Measurements from ENCODE around the gene AKT1S1.

The AKT1S1 gene

DNA sequence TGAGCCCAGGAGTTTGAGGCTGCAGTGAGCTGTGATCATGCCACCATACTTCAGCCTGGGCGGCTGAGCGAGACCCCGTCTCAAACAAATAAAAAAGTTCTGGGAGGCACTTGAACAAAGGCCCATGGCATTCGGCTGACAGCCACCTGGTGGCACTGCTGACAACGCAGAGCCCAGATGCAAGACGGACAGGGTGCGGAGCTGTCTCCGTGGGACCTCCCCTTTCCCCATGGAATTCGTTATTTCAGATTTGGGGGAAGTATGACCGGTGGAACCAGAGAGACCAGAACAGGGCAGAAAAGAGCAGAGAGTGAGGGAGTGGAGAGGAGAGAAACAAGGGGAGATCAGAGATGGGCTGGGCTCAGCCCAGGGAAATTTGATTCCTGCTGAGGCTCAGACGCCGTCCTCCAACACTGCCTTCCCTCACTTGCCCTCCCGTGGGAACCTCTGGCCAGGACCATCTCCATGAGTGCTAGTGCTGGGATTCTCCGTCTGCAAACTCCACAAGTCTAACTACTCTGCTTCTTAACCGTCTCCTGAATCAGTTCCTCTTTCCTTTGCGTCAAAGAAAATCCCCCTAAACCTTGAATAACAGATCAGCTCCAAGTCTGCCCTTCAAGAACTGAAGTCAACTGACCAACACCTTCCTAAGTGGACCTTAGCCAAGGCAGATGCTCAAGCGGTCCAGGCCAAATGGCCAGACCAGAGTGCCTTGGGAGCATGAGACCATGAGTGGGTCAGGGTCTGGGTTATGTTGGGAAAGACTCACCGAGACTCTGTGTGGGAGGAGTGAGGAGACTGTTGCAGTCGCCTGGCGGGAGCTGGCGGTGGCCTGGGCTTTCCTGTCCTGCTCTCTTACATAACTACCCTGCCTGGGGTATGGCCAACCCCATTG lies 39.9 kb upstream of the AKT1S1 start:
- no peaks in the 10 kb centered on the region for H3K27me3 ChIP-seq (ENCODE audit: low read depth, low read length)
- H3K27ac ChIP-seq (ENCODE audit: low read length) = no peak overlapping the region
- H3K36me3 ChIP-seq (ENCODE audit: control insufficient read depth in 1 of 2, insufficient read depth in 2 of 2, low read length in 2 of 2) = peaks cover 0 to 46% of the 10 kb centered on the region in 2 donors
- peaks cover 0 to 4% of the 10 kb centered on the region in 2 donors for H3K4me1 ChIP-seq (ENCODE audit: control insufficient read depth in 1 of 2, insufficient read depth in 2 of 2, low read length in 2 of 2)
- H3K9me3 ChIP-seq (ENCODE audit: control insufficient read depth in 1 of 2, low read length in 2 of 2) = no peaks in the 10 kb centered on the region
- H3K4me3 ChIP-seq (ENCODE audit: low read depth in 1 of 2, low read length in 2 of 2) = no peak overlapping the region

DNA sequence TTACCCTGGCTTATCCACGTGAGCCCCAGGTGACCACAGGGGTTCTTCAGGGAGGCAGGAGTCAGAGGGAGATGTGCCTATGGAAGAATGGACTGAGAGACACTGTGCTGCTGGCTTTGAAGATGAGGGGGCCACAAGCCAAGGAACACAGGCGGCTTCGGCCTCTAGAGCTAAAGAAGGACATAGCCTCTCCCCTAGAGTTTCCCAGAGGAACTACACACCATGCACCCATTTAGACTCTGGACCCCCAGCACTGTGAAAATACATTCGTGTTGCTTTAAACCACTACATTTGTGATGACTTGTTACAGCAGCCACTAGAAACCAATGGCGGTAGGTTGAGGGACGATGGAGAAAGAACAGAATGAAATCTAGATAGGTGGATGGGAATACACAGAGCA lies 38.1 kb upstream of the AKT1S1 start:
- no peaks in the 10 kb centered on the region for H3K9me3 ChIP-seq (ENCODE audit: control insufficient read depth in 1 of 2, low read length in 2 of 2)
- peaks cover 3 to 13% of the 10 kb centered on the region in 2 donors for H3K4me1 ChIP-seq (ENCODE audit: control insufficient read depth in 1 of 2, insufficient read depth in 2 of 2, low read length in 2 of 2)
- no peak overlapping the region for H3K4me3 ChIP-seq (ENCODE audit: low read depth in 1 of 2, low read length in 2 of 2)
- no peaks in the 10 kb centered on the region for H3K27me3 ChIP-seq (ENCODE audit: low read depth, low read length)
- H3K27ac ChIP-seq (ENCODE audit: low read length) = no peak overlapping the region
- peaks cover 0 to 32% of the 10 kb centered on the region in 2 donors for H3K36me3 ChIP-seq (ENCODE audit: control insufficient read depth in 1 of 2, insufficient read depth in 2 of 2, low read length in 2 of 2)

- Histone ChIP-seq H3K27me3 (ENCODE audit: low read depth, low read length) (no peaks in the 10 kb centered on the region), H3K9me3 (ENCODE audit: control insufficient read depth in 1 of 2, low read length in 2 of 2) (no peaks in the 10 kb centered on the region), H3K27ac (ENCODE audit: low read length) (no peak overlapping the region), H3K36me3 (ENCODE audit: control insufficient read depth in 1 of 2, insufficient read depth in 2 of 2, low read length in 2 of 2) (peaks cover 3 to 43% of the 10 kb centered on the region in 2 donors), H3K4me1 (ENCODE audit: control insufficient read depth in 1 of 2, insufficient read depth in 2 of 2, low read length in 2 of 2) (peaks cover 3 to 13% of the 10 kb centered on the region in 2 donors), H3K4me3 (ENCODE audit: low read depth in 1 of 2, low read length in 2 of 2) (no peak overlapping the region)
Measured at GRCh38 chr19:49913720-49914119, 36.6 kb upstream of the AKT1S1 start.

DNA sequence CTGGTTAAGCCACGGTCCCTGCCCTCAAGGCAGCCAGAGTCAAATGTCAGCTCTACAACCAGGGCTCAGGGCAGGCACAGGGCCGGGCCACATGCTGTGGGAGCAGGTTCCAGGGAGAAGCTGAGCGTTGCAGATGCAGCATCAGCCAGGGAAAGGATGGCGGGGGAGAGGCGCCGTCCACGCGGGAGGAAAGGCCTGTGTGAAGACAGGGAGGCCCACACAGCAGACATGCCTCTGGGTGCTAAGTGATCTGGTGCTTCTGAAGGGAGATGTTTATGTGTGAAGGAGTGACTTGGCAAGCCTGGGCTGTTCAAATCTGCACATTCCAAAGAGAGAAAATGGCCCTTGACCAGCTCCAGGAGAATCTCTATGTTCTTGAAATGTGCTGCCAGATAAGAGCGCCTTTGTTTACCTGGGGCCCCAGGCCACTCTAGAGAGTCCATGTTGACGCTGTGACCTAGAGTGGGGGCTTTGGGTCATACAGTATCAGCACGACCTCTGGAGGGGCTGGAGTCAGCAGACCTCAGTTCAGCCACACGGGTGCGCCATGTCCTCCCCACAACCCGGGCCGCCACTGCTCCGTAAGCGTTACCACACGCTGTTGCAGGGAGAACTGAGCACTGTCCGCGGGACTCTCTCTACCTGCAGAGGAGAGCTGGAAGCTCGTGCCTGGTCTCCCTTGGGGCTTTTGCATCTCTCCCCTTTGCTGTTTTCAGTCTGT lies 36.0 kb upstream of the AKT1S1 start:
- H3K36me3 ChIP-seq (ENCODE audit: control insufficient read depth in 1 of 2, insufficient read depth in 2 of 2, low read length in 2 of 2) = peaks cover 3 to 45% of the 10 kb centered on the region in 2 donors
- peaks cover 3 to 13% of the 10 kb centered on the region in 2 donors for H3K4me1 ChIP-seq (ENCODE audit: control insufficient read depth in 1 of 2, insufficient read depth in 2 of 2, low read length in 2 of 2)
- H3K9me3 ChIP-seq (ENCODE audit: control insufficient read depth in 1 of 2, low read length in 2 of 2) = no peaks in the 10 kb centered on the region
- no peak overlapping the region for H3K4me3 ChIP-seq (ENCODE audit: low read depth in 1 of 2, low read length in 2 of 2)
- no peaks in the 10 kb centered on the region for H3K27me3 ChIP-seq (ENCODE audit: low read depth, low read length)
- no peak overlapping the region for H3K27ac ChIP-seq (ENCODE audit: low read length)

GRCh38 chr19:49911381-49912145 lies 34.4 kb upstream of the AKT1S1 start:
- Histone ChIP-seq H3K4me3 (ENCODE audit: low read depth in 1 of 2, low read length in 2 of 2) (no peak overlapping the region), H3K36me3 (ENCODE audit: control insufficient read depth in 1 of 2, insufficient read depth in 2 of 2, low read length in 2 of 2) (peaks cover 7 to 57% of the 10 kb centered on the region in 2 donors), H3K4me1 (ENCODE audit: control insufficient read depth in 1 of 2, insufficient read depth in 2 of 2, low read length in 2 of 2) (peaks cover 3 to 13% of the 10 kb centered on the region in 2 donors), H3K27ac (ENCODE audit: low read length) (no peak overlapping the region), H3K27me3 (ENCODE audit: low read depth, low read length) (no peaks in the 10 kb centered on the region), H3K9me3 (ENCODE audit: control insufficient read depth in 1 of 2, low read length in 2 of 2) (no peaks in the 10 kb centered on the region)

DNA sequence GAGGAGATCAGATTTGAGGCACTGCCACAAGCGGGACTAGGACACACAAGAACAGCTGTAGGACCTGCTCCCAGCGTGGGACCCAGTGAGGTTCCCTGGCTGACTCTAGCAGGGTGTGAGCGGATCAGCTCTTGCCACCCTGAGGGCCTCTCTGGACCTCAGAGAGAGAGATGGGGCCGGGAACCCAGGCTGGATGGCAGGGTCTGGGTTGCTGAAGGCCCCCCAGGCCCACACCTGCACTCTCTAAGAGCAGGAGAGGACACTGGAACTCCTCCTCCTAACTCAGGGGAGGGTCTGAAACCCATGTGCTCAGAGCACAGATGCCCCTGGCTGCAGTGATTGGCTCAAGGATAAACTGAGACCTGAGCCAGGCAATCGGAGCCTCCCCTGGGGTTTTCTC lies 33.0 kb upstream of the AKT1S1 start:
- Histone ChIP-seq H3K4me1 (ENCODE audit: control insufficient read depth in 1 of 2, insufficient read depth in 2 of 2, low read length in 2 of 2) (peaks cover 3 to 13% of the 10 kb centered on the region in 2 donors), H3K27ac (ENCODE audit: low read length) (no peak overlapping the region), H3K36me3 (ENCODE audit: control insufficient read depth in 1 of 2, insufficient read depth in 2 of 2, low read length in 2 of 2) (peaks cover 7 to 51% of the 10 kb centered on the region in 2 donors), H3K9me3 (ENCODE audit: control insufficient read depth in 1 of 2, low read length in 2 of 2) (no peaks in the 10 kb centered on the region), H3K4me3 (ENCODE audit: low read depth in 1 of 2, low read length in 2 of 2) (no peak overlapping the region), H3K27me3 (ENCODE audit: low read depth, low read length) (no peaks in the 10 kb centered on the region)

GRCh38 chr19:49908480-49909420 lies 31.6 kb upstream of the AKT1S1 start:
- peaks cover 7 to 43% of the 10 kb centered on the region in 2 donors for H3K36me3 ChIP-seq (ENCODE audit: control insufficient read depth in 1 of 2, insufficient read depth in 2 of 2, low read length in 2 of 2)
- no peaks in the 10 kb centered on the region for H3K9me3 ChIP-seq (ENCODE audit: control insufficient read depth in 1 of 2, low read length in 2 of 2)
- no peak overlapping the region for H3K27ac ChIP-seq (ENCODE audit: low read length)

GRCh38 chr19:49907745-49908446 lies 30.7 kb upstream of the AKT1S1 start:
- peaks cover 3 to 11% of the 10 kb centered on the region in 2 donors for H3K4me1 ChIP-seq (ENCODE audit: control insufficient read depth in 1 of 2, insufficient read depth in 2 of 2, low read length in 2 of 2)
- no peak overlapping the region for H3K4me3 ChIP-seq (ENCODE audit: low read depth in 1 of 2, low read length in 2 of 2)
- peaks cover 7 to 38% of the 10 kb centered on the region in 2 donors for H3K36me3 ChIP-seq (ENCODE audit: control insufficient read depth in 1 of 2, insufficient read depth in 2 of 2, low read length in 2 of 2)
- H3K9me3 ChIP-seq (ENCODE audit: control insufficient read depth in 1 of 2, low read length in 2 of 2) = no peaks in the 10 kb centered on the region
- H3K27me3 ChIP-seq (ENCODE audit: low read depth, low read length) = no peaks in the 10 kb centered on the region
- H3K27ac ChIP-seq (ENCODE audit: low read length) = no peak overlapping the region

More at GRCh38 chr19:49908480-49909420, 31.6 kb upstream of the AKT1S1 start:
- Histone ChIP-seq H3K27me3 (ENCODE audit: low read depth, low read length) (no peaks in the 10 kb centered on the region), H3K4me3 (ENCODE audit: low read depth in 1 of 2, low read length in 2 of 2) (no peak overlapping the region), H3K4me1 (ENCODE audit: control insufficient read depth in 1 of 2, insufficient read depth in 2 of 2, low read length in 2 of 2) (peaks cover 3 to 13% of the 10 kb centered on the region in 2 donors)

DNA sequence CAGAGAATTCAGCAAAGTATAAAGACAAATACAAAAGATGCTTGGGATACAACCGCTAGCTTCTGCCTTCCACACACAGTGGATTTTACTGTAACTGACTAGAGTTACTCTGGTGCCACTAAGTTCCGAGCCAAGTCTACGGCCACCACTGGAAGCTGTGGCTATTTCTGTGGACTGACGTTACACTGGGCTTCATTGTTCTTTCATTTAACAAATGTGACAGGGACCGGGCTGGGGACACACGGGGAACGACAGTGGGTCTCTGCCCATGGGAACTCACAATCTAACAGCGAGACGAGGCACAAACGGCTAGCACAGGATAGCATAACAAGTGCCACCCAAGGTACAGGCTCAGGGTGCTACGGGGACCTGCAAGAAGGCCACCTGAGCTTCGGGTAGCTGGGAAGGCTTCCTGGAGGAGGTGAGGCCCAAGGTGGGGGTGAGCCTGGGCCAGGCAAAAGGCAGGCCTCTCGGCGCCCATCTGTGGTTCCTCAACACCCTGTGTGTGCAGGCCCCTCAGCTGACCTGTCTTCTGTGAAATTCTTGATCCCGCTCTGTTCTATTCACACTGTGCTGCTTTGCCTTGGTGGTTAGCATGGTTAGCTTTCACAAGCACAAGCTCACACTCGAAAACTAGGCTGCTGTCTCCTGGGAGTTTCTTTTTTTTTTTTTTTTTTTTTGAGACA lies 29.9 kb upstream of the AKT1S1 start:
- no peak overlapping the region for H3K27ac ChIP-seq (ENCODE audit: low read length)
- peaks cover 7 to 38% of the 10 kb centered on the region in 2 donors for H3K36me3 ChIP-seq (ENCODE audit: control insufficient read depth in 1 of 2, insufficient read depth in 2 of 2, low read length in 2 of 2)
- H3K27me3 ChIP-seq (ENCODE audit: low read depth, low read length) = no peaks in the 10 kb centered on the region
- no peaks in the 10 kb centered on the region for H3K9me3 ChIP-seq (ENCODE audit: control insufficient read depth in 1 of 2, low read length in 2 of 2)
- H3K4me3 ChIP-seq (ENCODE audit: low read depth in 1 of 2, low read length in 2 of 2) = no peak overlapping the region
- H3K4me1 ChIP-seq (ENCODE audit: control insufficient read depth in 1 of 2, insufficient read depth in 2 of 2, low read length in 2 of 2) = peaks cover 3 to 9% of the 10 kb centered on the region in 2 donors

Measured in muscle layer of duodenum (tissue), 2 donors.